OCI-LY3 (cell line): ENCODE measurements around the gene SLC14A1.

Source experiments
- EZH2phosphoT487 ChIP-seq: fragments of 200-600 bp; shearing (Covaris generic); IDR thresholded peaks from 2 replicates; pipeline ENCODE4 v1.6.1; 2018; ENCODE audit warnings: antibody characterized with exemption, mixed run types, low read depth
- TF ChIP-seq, protein P1 (sequence below): fragments of 200-600, 300-600 bp; sonication (generic); IDR thresholded peaks from 2 replicates; pipeline ENCODE4 v1.5.1; 2014; ENCODE audit warnings: antibody characterized with exemption, low read length, low read depth

DNA sequence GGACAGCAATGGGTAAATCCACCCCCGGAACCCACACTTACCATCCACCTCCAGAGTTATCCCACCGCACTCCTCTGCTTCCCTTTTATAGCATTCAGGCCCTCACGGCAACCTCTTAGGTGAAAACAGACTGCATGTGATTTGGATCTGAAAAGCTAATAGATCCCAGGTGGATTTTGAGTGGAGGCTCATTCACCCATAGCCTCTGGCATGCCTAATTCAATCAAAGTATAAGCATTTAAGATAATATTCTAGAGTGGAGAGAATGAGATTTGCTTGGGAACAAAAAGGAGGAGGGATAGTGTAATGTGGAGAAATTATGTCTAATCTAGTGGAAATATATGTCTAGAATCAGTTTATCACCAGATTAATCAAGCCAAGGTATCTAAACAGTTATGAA lies 17.1 kb downstream of the SLC14A1 start:
- TF ChIP-seq, protein P1, sequence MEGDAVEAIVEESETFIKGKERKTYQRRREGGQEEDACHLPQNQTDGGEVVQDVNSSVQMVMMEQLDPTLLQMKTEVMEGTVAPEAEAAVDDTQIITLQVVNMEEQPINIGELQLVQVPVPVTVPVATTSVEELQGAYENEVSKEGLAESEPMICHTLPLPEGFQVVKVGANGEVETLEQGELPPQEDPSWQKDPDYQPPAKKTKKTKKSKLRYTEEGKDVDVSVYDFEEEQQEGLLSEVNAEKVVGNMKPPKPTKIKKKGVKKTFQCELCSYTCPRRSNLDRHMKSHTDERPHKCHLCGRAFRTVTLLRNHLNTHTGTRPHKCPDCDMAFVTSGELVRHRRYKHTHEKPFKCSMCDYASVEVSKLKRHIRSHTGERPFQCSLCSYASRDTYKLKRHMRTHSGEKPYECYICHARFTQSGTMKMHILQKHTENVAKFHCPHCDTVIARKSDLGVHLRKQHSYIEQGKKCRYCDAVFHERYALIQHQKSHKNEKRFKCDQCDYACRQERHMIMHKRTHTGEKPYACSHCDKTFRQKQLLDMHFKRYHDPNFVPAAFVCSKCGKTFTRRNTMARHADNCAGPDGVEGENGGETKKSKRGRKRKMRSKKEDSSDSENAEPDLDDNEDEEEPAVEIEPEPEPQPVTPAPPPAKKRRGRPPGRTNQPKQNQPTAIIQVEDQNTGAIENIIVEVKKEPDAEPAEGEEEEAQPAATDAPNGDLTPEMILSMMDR = no peak
- no peak for TF ChIP-seq EZH2phosphoT487
